Measurements from ENCODE around the gene PLA2G4F.

The PLA2G4F gene

GRCh38 chr15:42157381-42157780 lies 945 bp upstream of the PLA2G4F start:
- no peak for TF ChIP-seq TAF1 (IDR thresholded peaks at IDR 0.05; ENCODE audit: borderline replicate concordance, insufficient read depth, low read length)

GRCh38 chr15:42155546-42156242 lies 742 bp downstream of the PLA2G4F start:
- TF ChIP-seq TAF1 (IDR thresholded peaks at IDR 0.05; ENCODE audit: borderline replicate concordance, insufficient read depth, low read length) = no peak
- no peak for TF ChIP-seq POLR2AphosphoS5 (IDR thresholded peaks at IDR 0.05; ENCODE audit: low read depth, low read length)
- TF ChIP-seq SIN3A (IDR thresholded peaks at IDR 0.05; ENCODE audit: borderline replicate concordance, insufficient read depth, low read length) = no peak

- TF ChIP-seq SIN3A (IDR thresholded peaks at IDR 0.05; ENCODE audit: borderline replicate concordance, insufficient read depth, low read length) (no peak), POLR2AphosphoS5 (IDR thresholded peaks at IDR 0.05; ENCODE audit: low read depth, low read length) (no peak), REST (IDR thresholded peaks at IDR 0.05; ENCODE audit: insufficient read depth in 1 of 2, low read depth in 2 of 2, low read length in 2 of 2) (no peak), TAF1 (IDR thresholded peaks at IDR 0.05; ENCODE audit: borderline replicate concordance, insufficient read depth, low read length) (no peak), FOXP2 (optimal IDR thresholded peaks at IDR 0.05; ENCODE audit: borderline replicate concordance, extremely low read depth, extremely low read length, insufficient read depth) (no peak)
Measured at GRCh38 chr15:42154956-42155355, 1.5 kb downstream of the PLA2G4F start.

GRCh38 chr15:42154212-42154941 lies 2.1 kb downstream of the PLA2G4F start:
- no peak for TF ChIP-seq SIN3A (IDR thresholded peaks at IDR 0.05; ENCODE audit: borderline replicate concordance, insufficient read depth, low read length)

DNA sequence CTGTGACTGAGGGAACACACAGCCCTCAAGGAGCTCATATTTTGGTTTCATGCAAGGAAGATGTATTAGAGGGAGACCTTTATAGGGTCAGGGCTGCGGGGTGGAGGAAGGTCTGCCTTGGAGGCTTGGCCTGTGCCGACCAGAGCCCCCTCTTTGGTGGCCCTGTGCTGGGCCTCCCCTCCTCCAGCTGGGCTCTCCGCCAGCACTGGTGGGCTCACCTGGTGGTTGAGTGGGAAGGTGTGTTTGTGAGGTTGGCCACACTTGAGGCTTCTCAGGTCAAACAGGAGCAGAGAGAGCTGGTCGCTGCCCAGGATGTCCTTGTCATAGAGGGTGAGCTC lies 2.6 kb downstream of the PLA2G4F start:
- TF ChIP-seq SIN3A (IDR thresholded peaks at IDR 0.05; ENCODE audit: borderline replicate concordance, insufficient read depth, low read length) (no peak), FOXP2 (optimal IDR thresholded peaks at IDR 0.05; ENCODE audit: borderline replicate concordance, extremely low read depth, extremely low read length, insufficient read depth) (no peak), TAF1 (IDR thresholded peaks at IDR 0.05; ENCODE audit: borderline replicate concordance, insufficient read depth, low read length) (no peak), POLR2AphosphoS5 (IDR thresholded peaks at IDR 0.05; ENCODE audit: low read depth, low read length) (no peak), REST (IDR thresholded peaks at IDR 0.05; ENCODE audit: insufficient read depth in 1 of 2, low read depth in 2 of 2, low read length in 2 of 2) (no peak)

GRCh38 chr15:42152921-42153698 lies 3.3 kb downstream of the PLA2G4F start:
- TF ChIP-seq FOXP2 (optimal IDR thresholded peaks at IDR 0.05; ENCODE audit: borderline replicate concordance, extremely low read depth, extremely low read length, insufficient read depth) (no peak), TAF1 (IDR thresholded peaks at IDR 0.05; ENCODE audit: borderline replicate concordance, insufficient read depth, low read length) (no peak), POLR2AphosphoS5 (IDR thresholded peaks at IDR 0.05; ENCODE audit: low read depth, low read length) (no peak), REST (IDR thresholded peaks at IDR 0.05; ENCODE audit: insufficient read depth in 1 of 2, low read depth in 2 of 2, low read length in 2 of 2) (no peak), SIN3A (IDR thresholded peaks at IDR 0.05; ENCODE audit: borderline replicate concordance, insufficient read depth, low read length) (no peak)
